Measurements from ENCODE around the gene TUT1.

- TF ChIP-seq CTCF (IDR thresholded peaks at IDR 0.05): no peak
- TF ChIP-seq POLR2A (IDR thresholded peaks at IDR 0.05): no peak
Observed at GRCh38 chr11:62615521-62615920, 24.2 kb upstream of the TUT1 start.
